ENCODE data around the gene SANBR.
"Not testable (repeated sequence)": the region's sequence is repeated elsewhere in the genome, so short reads cannot be mapped to it uniquely, and the experiment has no call there.

Gene SANBR

DNA sequence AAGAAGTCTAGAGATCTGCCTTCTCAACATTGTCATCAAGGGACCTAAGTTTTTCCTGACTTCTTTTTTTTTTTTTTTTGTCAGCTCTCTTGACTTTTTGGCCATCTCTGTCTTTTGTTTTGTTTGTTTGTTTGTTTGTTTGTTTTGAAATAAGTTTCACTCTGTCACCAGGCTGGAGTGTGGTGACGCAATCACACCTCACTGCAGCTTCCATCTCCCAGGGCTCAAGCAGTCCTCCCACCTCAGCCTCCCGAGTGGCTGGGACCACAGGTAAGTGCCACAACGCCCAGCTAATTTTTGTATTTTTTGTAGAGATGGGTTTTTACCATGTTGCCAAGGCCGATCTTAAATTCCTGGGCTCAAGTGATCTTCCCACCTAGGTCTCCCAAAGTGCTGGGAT lies 42.0 kb upstream of the SANBR start:
- Histone ChIP-seq H3K36me3 (ENCODE audit: control insufficient read depth, insufficient read depth, low read length) (peaks cover 5% of the 10 kb centered on the region), H3K4me3 (ENCODE audit: low read depth, low read length) (no peak overlapping the region), H3K79me2 (peaks cover 55% of the 10 kb centered on the region), H3K27me3 (ENCODE audit: control insufficient read depth, insufficient read depth, low read length) (no peaks in the 10 kb centered on the region), H3K9me3 (ENCODE audit: control insufficient read depth, low read length) (no peaks in the 10 kb centered on the region), H3K4me2 (ENCODE audit: low read length) (no peak overlapping the region), H3K9ac (no peak overlapping the region), H3K4me1 (no peaks in the 10 kb centered on the region), H3K27ac (no peak overlapping the region), H2AFZ (no peak overlapping the region)
- TF ChIP-seq, protein P1, sequence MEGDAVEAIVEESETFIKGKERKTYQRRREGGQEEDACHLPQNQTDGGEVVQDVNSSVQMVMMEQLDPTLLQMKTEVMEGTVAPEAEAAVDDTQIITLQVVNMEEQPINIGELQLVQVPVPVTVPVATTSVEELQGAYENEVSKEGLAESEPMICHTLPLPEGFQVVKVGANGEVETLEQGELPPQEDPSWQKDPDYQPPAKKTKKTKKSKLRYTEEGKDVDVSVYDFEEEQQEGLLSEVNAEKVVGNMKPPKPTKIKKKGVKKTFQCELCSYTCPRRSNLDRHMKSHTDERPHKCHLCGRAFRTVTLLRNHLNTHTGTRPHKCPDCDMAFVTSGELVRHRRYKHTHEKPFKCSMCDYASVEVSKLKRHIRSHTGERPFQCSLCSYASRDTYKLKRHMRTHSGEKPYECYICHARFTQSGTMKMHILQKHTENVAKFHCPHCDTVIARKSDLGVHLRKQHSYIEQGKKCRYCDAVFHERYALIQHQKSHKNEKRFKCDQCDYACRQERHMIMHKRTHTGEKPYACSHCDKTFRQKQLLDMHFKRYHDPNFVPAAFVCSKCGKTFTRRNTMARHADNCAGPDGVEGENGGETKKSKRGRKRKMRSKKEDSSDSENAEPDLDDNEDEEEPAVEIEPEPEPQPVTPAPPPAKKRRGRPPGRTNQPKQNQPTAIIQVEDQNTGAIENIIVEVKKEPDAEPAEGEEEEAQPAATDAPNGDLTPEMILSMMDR (IDR thresholded peaks at IDR 0.05), result no peak

GRCh38 chr2:61029533-61029932 lies 36.1 kb upstream of the SANBR start:
- H3K27me3 ChIP-seq (ENCODE audit: control insufficient read depth, insufficient read depth, low read length), result no peaks in the 10 kb centered on the region
- H2AFZ ChIP-seq, result no peak overlapping the region
- peaks cover 18% of the 10 kb centered on the region for H3K79me2 ChIP-seq
- no peak overlapping the region for H3K9ac ChIP-seq
- H3K4me1 ChIP-seq, result no peaks in the 10 kb centered on the region
- H3K9me3 ChIP-seq (ENCODE audit: control insufficient read depth, low read length), result no peaks in the 10 kb centered on the region
- H3K4me3 ChIP-seq (ENCODE audit: low read depth, low read length), result no peak overlapping the region
- TF ChIP-seq, protein P1 (IDR thresholded peaks at IDR 0.05), result no peak
- no peak overlapping the region for H3K4me2 ChIP-seq (ENCODE audit: low read length)
- H3K36me3 ChIP-seq (ENCODE audit: control insufficient read depth, insufficient read depth, low read length), result no peaks in the 10 kb centered on the region
- H3K27ac ChIP-seq, result no peak overlapping the region

GRCh38 chr2:61034592-61034991 lies 31.1 kb upstream of the SANBR start:
- H3K79me2 ChIP-seq; H3K9ac ChIP-seq; H3K27ac ChIP-seq; H3K4me3 ChIP-seq (ENCODE audit: low read depth, low read length); H3K4me1 ChIP-seq; H3K4me2 ChIP-seq (ENCODE audit: low read length); H3K9me3 ChIP-seq (ENCODE audit: control insufficient read depth, low read length); H3K36me3 ChIP-seq (ENCODE audit: control insufficient read depth, insufficient read depth, low read length); H3K27me3 ChIP-seq (ENCODE audit: control insufficient read depth, insufficient read depth, low read length); H2AFZ ChIP-seq: not testable (repeated sequence)

GRCh38 chr2:61036643-61037042 lies 29.0 kb upstream of the SANBR start:
- not testable (repeated sequence) for H3K9ac ChIP-seq; H3K4me1 ChIP-seq; H3K79me2 ChIP-seq; H3K4me2 ChIP-seq (ENCODE audit: low read length); H3K36me3 ChIP-seq (ENCODE audit: control insufficient read depth, insufficient read depth, low read length); H3K4me3 ChIP-seq (ENCODE audit: low read depth, low read length); H2AFZ ChIP-seq; H3K27ac ChIP-seq; H3K27me3 ChIP-seq (ENCODE audit: control insufficient read depth, insufficient read depth, low read length); H3K9me3 ChIP-seq (ENCODE audit: control insufficient read depth, low read length)

- Histone ChIP-seq H3K9me3 (ENCODE audit: control insufficient read depth, low read length) (no peaks in the 10 kb centered on the region), H3K27ac (no peak overlapping the region), H2AFZ (no peak overlapping the region), H3K27me3 (ENCODE audit: control insufficient read depth, insufficient read depth, low read length) (no peaks in the 10 kb centered on the region), H3K36me3 (ENCODE audit: control insufficient read depth, insufficient read depth, low read length) (no peaks in the 10 kb centered on the region), H3K4me2 (ENCODE audit: low read length) (no peak overlapping the region), H3K79me2 (no peaks in the 10 kb centered on the region), H3K4me3 (ENCODE audit: low read depth, low read length) (no peak overlapping the region), H3K9ac (no peak overlapping the region), H3K4me1 (no peaks in the 10 kb centered on the region)
- TF ChIP-seq, protein P1 (IDR thresholded peaks at IDR 0.05), result no peak
These were observed 22.9 kb upstream of the SANBR start for GRCh38 chr2:61042807-61043206.

DNA sequence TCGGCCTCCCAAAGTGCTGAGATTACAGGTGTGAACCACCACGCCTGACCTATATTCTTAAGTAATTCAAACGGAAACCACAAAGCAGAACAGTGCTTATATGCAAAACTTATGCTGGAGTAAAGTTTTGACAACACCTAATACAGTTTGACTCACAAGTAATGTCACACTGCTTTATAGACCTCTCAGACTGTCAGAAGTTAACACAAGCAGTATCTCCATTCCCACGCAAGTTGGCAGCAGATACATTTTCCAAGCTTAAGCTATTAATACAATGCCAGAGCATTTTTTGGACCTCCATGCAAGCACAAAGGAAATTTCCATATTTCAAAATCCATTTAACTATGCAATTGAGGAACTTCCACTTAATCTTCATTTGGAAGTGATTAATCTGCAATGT lies 21.0 kb upstream of the SANBR start:
- Histone ChIP-seq H3K27me3 (ENCODE audit: control insufficient read depth, insufficient read depth, low read length) (no peaks in the 10 kb centered on the region), H3K9ac (no peak overlapping the region), H2AFZ (no peak overlapping the region), H3K27ac (no peak overlapping the region), H3K4me3 (ENCODE audit: low read depth, low read length) (no peak overlapping the region), H3K4me2 (ENCODE audit: low read length) (no peak overlapping the region), H3K4me1 (no peaks in the 10 kb centered on the region), H3K79me2 (no peaks in the 10 kb centered on the region), H3K9me3 (ENCODE audit: control insufficient read depth, low read length) (no peaks in the 10 kb centered on the region), H3K36me3 (ENCODE audit: control insufficient read depth, insufficient read depth, low read length) (no peaks in the 10 kb centered on the region)
- TF ChIP-seq, protein P1 (IDR thresholded peaks at IDR 0.05), result no peak
